Thyroid gland (tissue), 4 donors: ENCODE measurements around the gene NEDD4L.

ENCODE experiments used
- CTCF ChIP-seq, 6 experiments: fragments of 200-600 bp in 3 of 6; fragments of 450-650 bp in 3 of 6; sonication (generic) in 3 of 6; IDR thresholded peaks; one replicate each; pipeline ENCODE4 v1.5.1; 2016 to 2019; ENCODE audit warnings: antibody characterized with exemption in 6 of 6, mild to moderate bottlenecking in 2 of 6, inconsistent platforms in 1 of 6, moderate library complexity in 1 of 6
- POLR2A ChIP-seq, 2 donors: fragments of 450-650 bp; IDR thresholded peaks; one replicate each; pipeline ENCODE4 v1.6.1; 2017; ENCODE audit warnings: antibody characterized with exemption in 2 of 2, mild to moderate bottlenecking in 2 of 2, moderate library complexity in 1 of 2

GRCh38 chr18:58432050-58432727 lies 388.2 kb downstream of the NEDD4L start:
- TF ChIP-seq CTCF (IDR thresholded peaks at IDR 0.05) (no peak), POLR2A (IDR thresholded peaks at IDR 0.05) (no peak)
